Hypothalamus (tissue), 51 donors: ENCODE results near the gene FAM193B.
"Not testable (repeated sequence)": the region's sequence is repeated elsewhere in the genome, so short reads cannot be mapped to it uniquely, and the experiment has no call there.

Experiments used
- DNase-seq, 51 donors: peaks; one replicate each; lab custom pipeline; 2025; lab: John Stamatoyannopoulos, UW

Gene FAM193B

DNA sequence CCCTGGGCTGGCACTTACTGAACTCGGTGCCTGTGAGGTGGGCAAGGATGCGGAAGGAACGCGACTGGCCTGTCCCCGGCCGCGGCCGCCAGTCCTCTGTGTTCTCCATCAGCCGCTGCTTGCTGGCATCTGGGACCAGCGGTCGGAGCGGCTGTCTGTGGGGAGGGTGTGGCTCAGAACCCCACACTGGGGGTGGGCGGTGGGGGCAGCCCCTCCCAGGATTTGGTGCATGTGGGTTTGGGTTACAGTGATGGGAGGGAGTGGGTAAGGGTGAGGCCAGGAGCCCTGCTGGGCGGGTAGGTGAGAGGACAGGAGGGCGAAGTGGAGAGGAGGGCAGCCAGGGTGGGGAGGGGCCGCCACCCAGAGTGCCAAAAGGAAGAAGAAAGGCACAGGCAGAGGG, 63.4 kb downstream of the FAM193B start:
- DNase-seq: no peak

GRCh38 chr5:177490311-177490991, 63.9 kb downstream of the FAM193B start:
- DNase-seq: peak in 1 of 51 donors; percentile 17

- DNase-seq: no peak
These were observed 65.1 kb downstream of the FAM193B start for GRCh38 chr5:177489119-177489716.

- DNase-seq: no peak
These were observed 66.4 kb downstream of the FAM193B start for GRCh38 chr5:177487975-177488374.

DNA sequence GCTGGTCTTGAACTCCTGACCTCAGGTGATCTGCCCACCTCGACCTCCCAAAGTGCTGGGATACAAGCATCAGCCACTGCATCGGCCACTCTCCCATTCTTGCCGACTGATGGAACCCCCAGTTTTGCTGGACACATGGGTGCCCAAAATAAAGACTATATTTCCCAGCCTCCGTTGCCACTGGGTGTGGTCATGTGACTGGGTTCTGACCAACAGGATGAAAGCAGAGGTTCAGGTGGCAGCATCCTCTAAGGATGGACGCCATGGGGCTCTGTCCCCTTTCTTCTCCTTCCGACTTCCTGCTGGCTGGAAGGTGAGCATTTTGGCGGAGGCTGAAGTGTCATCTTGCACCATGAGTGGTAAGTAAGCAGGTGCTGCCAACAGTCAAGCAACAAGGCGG, 67.2 kb downstream of the FAM193B start:
- no peak for DNase-seq

GRCh38 chr5:177486256-177486655, 68.1 kb downstream of the FAM193B start:
- no peak for DNase-seq

DNA sequence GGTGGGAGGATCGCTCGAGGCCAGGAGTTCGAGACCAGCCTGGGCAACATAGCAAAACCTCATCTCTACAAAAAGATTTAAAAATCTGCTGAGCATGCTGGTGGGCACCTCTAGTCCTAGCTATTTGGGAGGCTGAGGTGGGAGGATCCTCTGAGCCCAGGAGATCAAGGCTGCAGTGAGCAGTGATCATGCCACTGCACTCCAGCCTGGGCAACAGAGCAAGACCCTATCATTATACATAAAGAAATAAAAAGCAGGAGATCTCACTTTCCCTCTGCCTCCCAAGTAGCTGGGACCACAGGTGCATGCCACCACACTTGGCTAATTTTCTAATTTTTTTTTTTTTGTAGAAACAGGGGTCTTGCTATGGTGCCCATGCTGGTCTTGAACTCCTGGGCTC, 68.6 kb downstream of the FAM193B start:
- DNase-seq: not testable (repeated sequence)

GRCh38 chr5:177484902-177485549, 69.3 kb downstream of the FAM193B start:
- no peak for DNase-seq

- no peak for DNase-seq
These were observed 70.1 kb downstream of the FAM193B start for GRCh38 chr5:177483994-177484901.

GRCh38 chr5:177483042-177483441, 71.3 kb downstream of the FAM193B start:
- DNase-seq: no peak

DNA sequence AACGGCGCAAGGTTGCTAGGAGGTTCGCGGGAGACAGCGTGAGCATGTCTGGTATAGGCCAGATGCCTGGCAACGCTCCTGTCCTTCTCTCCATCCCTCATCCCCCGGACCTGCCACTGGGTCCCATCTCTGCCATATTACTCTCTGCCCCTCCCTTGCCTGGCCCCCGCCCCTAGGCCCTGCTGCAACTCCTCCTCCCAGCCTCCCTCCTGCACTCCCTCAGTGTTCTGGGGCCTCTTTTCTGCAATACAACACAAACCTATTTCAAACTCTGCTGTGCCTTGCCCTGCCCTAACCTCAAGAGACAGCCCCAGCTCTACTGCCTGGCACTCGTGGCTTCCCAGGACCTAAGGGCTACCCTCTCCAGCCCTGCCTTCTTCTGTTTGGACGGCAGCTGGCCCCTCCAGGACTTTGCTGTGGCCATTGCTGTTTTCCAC, 72.0 kb downstream of the FAM193B start:
- no peak for DNase-seq

DNA sequence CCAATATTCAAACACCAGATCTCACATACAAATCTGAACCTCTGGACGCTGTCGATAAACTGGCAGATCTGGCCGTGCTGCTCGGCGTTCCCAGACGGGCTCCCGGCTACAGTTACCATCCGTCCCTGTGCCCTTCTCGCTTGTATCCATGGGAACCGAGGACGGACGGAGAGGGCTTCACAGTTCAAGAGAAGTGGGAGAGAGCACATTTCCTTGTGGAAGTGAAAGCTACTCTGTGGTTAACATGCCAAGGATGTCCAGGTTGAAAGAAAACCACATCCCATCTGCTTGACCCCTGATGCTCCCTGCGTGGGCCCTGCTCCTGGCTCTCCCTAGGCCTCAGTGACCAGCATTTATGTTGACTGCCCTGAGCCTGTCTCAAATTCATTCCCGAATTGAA, 74.6 kb downstream of the FAM193B start:
- peak in 7 of 51 donors; percentile 11 to 40 (median 19) for DNase-seq

DNA sequence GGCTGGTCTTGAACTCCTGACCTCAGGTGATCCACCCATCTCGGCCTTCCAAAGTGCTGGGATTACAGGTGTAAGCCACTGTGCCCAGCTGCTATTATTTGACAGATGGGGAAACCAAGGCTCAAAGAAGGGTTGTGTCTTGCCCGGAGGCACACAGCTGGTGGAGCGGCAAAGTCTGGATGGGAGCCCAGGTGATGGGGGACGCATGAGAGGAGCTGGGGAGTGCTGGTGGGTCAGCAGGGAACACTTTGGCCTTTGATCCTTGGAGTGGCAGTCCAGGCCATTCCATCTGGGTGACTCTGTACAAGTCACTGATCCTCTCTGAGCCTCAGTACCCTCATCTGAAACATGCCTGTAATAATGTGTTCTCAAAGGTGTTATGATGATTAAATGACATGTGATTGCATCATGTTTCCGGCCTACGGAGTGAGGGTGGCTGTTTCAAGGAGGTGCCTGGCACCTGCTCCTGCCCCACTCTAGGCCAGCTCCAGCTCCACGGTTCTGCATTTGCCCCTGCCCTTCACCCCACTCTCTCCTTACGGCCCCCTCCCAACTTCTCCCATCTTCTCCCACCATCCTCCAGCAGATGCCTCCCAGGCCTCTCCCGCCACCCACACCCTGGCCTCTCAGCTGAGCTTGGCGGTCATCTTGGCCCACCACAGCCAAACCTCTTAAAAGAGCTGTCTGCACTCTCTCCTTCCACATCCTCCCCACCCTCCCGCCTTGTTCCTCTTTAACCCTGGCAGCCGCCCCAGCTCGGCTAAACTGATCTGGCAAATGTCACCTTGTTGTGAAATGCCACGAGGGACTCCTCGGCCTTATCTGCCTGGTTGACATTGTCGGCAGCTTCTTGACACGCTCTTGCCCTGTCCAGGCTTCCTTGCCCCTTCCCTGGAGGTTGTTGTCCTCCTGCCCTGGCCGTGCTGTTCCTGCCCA, 75.4 kb downstream of the FAM193B start:
- DNase-seq: peak in 14 of 51 donors; percentile 7 to 46 (median 24)

GRCh38 chr5:177477701-177478477, 76.5 kb downstream of the FAM193B start:
- no peak for DNase-seq

DNA sequence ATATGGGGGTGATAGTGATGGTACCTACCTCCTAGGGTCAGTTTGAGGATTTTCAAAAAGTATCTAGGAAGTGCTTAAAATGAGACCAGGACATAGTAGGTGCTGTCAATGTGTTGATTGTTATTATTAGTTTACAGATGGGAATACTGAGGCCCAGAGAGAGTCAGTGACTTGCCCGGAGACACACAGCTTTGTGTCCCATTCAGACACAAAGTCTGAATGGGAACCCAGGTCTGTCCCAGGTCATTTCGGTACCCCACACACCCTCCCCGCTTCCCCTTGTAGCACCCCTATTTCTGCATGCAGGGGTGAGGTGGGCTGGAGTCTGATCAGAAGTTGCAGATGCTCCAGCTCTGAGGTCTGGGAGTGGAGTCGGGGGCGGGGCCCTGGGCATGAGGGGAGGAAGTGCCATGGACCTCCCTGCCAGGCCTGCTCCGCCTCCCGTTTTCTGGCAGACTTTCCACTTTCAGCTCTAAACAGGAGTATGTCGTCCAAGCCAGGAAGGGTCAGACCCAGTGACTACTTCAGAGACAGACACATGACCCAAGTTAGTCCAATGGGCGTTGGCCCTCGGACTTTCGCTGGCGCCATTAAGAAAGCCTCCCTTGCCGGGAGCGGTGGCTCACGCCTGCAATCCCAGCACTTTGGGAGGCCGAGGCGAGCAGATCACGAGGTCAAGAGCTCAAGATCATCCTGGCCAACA, 77.7 kb downstream of the FAM193B start:
- no peak for DNase-seq

GRCh38 chr5:177475563-177476427, 78.6 kb downstream of the FAM193B start:
- no peak for DNase-seq

GRCh38 chr5:177474846-177475562, 79.4 kb downstream of the FAM193B start:
- no peak for DNase-seq
